Mucosa of descending colon (tissue), 3 donors: Measurements from ENCODE around the gene KCNK5. TPM values are rescaled to one million over a fixed set of nuclear protein-coding genes. Genes with fewer than 3 reads are reported as not detected.
A peak's percentile ranks its signal among the peaks of the same experiment; 100 is the strongest.

Experiments used
- ATAC-seq: fragments of 200-7000 bp; cut with Tn5 transposase; one replicate; pipeline ENCODE4 v1.9.1; 2020; ENCODE audit warnings: mild to moderate bottlenecking, moderate library complexity
- DNase-seq, 3 donors: peaks; one replicate each; pipeline ENCODE4 v3.0.0-alpha.2; 2020
- H3K36me3 ChIP-seq: fragments of 200-600 bp; one replicate; pipeline ENCODE4 v1.8.0; 2021; ENCODE audit warnings: low read depth, mild to moderate bottlenecking
- H3K4me1 ChIP-seq: fragments of 200-600 bp; one replicate; pipeline ENCODE4 v1.8.0; 2021; ENCODE audit warnings: low read depth, mild to moderate bottlenecking
- H3K4me3 ChIP-seq: fragments of 200-600 bp; one replicate; pipeline ENCODE4 v1.8.0; 2021; ENCODE audit warnings: mild to moderate bottlenecking
- H3K9me3 ChIP-seq: fragments of 200-600 bp; one replicate; pipeline ENCODE4 v1.8.0; 2021; ENCODE audit warnings: mild to moderate bottlenecking
- intact Hi-C, 2 donors: fragments of 100-400 bp; cut with DNase I in 1 of 2; cut with micrococcal nuclease in 1 of 2; formaldehyde crosslinking; loops; one replicate each; pipeline versions ENCODE4 v1.11.0 to v1.11.1; 2022; cut with DNase I, micrococcal nuclease
- total RNA-seq, 3 donors: library from RNA; stranded (reverse); fragmentation: NEBNext Ultra II Directional in 2 of 3; extraction: Animal tissue kit (Norgen Biotek cat#: 25700) in 2 of 3; gene quantifications; one replicate each; pipeline versions ENCODE4 v1.2.1 to v1.2.4, GENCODE V29; 2021 to 2023
- TF ChIP-seq, protein P1 (sequence below): fragments of 200-600 bp; IDR thresholded peaks from one replicate; pipeline ENCODE4 v1.8.0; 2022; ENCODE audit warnings: antibody characterized with exemption, mild to moderate bottlenecking
- donor health status: DM: no; HTN: no; CAD: no; lungs with moderate emphysema.
- donor health status: DM: no; HTN: no; CAD: no.
- donor health status: DM: no; HTN: yes; CAD: no.

Gene KCNK5
- total RNA-seq, 3 donors from 2014 or later, result 33.6 to 69.8 (median 42.7) TPM

DNA sequence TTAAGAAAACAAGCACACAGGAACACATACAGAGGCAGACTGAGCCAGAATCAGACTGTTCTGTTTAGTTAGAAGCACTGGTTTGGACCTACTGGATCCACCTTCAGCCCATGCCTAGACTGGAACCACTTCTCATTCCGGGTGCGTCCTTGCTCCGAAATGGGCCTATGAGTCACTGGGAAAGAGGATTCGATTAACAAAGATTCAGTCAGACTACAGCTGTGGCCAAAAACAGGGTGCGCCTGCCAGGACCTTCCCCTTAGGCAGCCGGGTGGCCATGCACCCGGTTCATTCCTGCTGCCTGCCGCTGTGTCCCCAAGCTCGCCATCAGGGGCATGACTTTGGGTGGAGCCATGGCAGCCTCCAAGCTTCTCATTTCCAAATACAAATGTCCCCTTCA lies 14.5 kb upstream of the KCNK5 start:
- TF ChIP-seq, protein P1, sequence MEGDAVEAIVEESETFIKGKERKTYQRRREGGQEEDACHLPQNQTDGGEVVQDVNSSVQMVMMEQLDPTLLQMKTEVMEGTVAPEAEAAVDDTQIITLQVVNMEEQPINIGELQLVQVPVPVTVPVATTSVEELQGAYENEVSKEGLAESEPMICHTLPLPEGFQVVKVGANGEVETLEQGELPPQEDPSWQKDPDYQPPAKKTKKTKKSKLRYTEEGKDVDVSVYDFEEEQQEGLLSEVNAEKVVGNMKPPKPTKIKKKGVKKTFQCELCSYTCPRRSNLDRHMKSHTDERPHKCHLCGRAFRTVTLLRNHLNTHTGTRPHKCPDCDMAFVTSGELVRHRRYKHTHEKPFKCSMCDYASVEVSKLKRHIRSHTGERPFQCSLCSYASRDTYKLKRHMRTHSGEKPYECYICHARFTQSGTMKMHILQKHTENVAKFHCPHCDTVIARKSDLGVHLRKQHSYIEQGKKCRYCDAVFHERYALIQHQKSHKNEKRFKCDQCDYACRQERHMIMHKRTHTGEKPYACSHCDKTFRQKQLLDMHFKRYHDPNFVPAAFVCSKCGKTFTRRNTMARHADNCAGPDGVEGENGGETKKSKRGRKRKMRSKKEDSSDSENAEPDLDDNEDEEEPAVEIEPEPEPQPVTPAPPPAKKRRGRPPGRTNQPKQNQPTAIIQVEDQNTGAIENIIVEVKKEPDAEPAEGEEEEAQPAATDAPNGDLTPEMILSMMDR, result no peak
- no peak for ATAC-seq
- no peaks in the 10 kb centered on the region for H3K36me3 ChIP-seq
- no peak for DNase-seq
- no peaks in the 10 kb centered on the region for H3K4me1 ChIP-seq
- H3K9me3 ChIP-seq, result no peaks in the 10 kb centered on the region
- intact Hi-C loops, result no loop called here
- no peak overlapping the region for H3K4me3 ChIP-seq

DNA sequence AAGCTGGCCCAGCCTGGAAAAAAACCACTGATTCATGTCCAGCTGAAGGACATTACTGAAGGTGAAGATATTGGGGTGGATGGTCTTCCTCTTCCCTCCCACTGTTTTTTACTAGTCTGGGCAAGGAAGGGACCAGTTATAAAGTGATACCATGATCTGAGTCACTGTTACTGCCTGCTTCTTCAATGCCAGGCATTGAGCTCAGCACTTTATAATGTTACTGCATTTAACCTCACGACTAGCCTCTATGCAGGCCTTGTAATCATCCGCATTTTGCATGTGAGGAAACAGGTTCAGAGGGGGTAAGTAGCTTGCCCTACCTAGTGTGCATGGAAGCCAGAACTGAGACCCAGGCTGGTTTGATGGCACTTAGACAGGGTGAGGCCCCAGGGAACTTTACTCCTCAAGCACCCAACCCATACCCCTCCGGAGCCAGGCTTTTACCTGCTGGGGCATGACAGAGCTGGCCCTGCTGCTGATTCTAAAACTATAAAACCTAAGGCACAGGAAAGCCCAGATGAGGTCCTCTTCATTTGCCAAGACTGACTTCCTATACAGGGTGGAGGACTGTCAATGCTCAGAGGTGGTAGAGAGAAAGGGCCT lies 11.0 kb upstream of the KCNK5 start:
- TF ChIP-seq, protein P1, result no peak
- DNase-seq (no peak), ATAC-seq (peak; percentile 65)
- Histone ChIP-seq H3K4me3 (no peak overlapping the region), H3K36me3 (no peaks in the 10 kb centered on the region), H3K9me3 (no peaks in the 10 kb centered on the region), H3K4me1 (no peaks in the 10 kb centered on the region)
- intact Hi-C loops, result no loop called here

DNA sequence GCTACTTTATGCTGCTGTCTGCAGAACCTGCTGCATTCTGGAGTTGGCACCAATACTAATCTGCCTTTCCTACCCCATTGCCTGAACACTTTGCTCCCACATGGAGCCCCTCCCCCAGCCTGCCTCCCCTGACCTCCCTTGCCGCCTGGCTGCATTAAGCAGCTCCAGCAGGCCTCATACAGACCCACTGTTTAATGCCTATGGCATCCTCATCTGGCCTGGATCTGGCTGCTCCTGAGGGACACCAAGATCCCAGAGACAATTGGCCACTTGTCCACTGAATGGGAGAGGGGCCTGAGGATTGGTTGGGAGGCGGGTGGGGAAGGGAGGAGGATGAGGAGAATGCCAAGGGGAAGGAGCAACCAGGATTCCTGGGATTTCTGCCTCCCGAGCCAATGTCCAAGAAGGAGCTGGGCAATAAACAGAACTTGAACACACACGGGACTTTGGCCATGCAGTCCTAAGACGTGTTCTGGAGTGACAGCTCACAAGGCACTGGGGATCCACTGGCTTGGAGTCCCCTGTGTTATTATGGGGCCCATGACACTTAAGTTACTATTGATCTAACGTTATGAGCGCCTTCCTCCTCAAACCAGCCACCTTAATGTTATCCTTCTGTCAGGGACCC lies 10.4 kb upstream of the KCNK5 start:
- TF ChIP-seq, protein P1, result no peak
- H3K9me3 ChIP-seq, result no peaks in the 10 kb centered on the region
- DNase-seq (no peak), ATAC-seq (peak; percentile 67)
- intact Hi-C loops, result no loop called here
- no peak overlapping the region for H3K4me3 ChIP-seq
- no peaks in the 10 kb centered on the region for H3K4me1 ChIP-seq
- H3K36me3 ChIP-seq, result no peaks in the 10 kb centered on the region

DNA sequence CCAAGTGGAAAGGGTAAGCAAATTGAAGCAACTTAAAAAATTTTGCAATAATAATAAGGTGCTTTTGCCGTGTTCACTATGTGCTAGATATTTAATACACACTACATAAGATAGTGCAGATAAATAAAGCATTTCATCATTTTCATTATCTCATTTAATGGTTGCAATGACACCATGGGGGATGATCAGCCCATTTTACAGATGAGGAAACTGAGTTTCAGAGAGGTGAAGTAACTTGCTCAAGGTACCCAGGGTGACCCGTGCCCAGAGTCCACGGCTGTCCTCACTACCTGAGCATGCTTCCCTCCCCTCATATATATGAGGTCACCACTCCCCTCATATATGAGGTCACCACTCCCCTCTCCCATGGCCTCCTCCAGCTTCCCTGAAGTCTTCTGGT lies 7.5 kb upstream of the KCNK5 start:
- no peaks in the 10 kb centered on the region for H3K36me3 ChIP-seq
- ATAC-seq (no peak), DNase-seq (no peak)
- no peaks in the 10 kb centered on the region for H3K4me1 ChIP-seq
- TF ChIP-seq, protein P1, result no peak
- intact Hi-C loops, result no loop called here
- H3K4me3 ChIP-seq, result no peak overlapping the region
- H3K9me3 ChIP-seq, result no peaks in the 10 kb centered on the region

- no peaks in the 10 kb centered on the region for H3K9me3 ChIP-seq
- intact Hi-C loops, result no loop called here
- no peaks in the 10 kb centered on the region for H3K36me3 ChIP-seq
- TF ChIP-seq, protein P1, result no peak
- H3K4me3 ChIP-seq, result no peak overlapping the region
- peaks cover 6% of the 10 kb centered on the region for H3K4me1 ChIP-seq
- ATAC-seq (no peak), DNase-seq (no peak)
Measured at GRCh38 chr6:39233333-39233732, 4.1 kb upstream of the KCNK5 start.
